GM23338 (cell line): ENCODE measurements around the gene NKD1. TPM values are rescaled to one million over a fixed set of nuclear protein-coding genes. Genes with fewer than 3 reads are reported as not detected.
A peak's percentile ranks its signal among the peaks of the same experiment; 100 is the strongest.

ENCODE experiments used
- ATAC-seq: fragments of 200-7000 bp; cut with Tn5 transposase; 3 replicates; pipeline ENCODE4 v1.9.1; 2020
- DNase-seq: peaks from one replicate; pipeline ENCODE4 v3.0.0-alpha.2; 2015; ENCODE audit warnings: low spot score
- H2AFZ ChIP-seq: fragments of 200-600 bp; sonication (generic); 2 replicates; pipeline ENCODE4 v1.8.0; 2016; ENCODE audit warnings: antibody characterized with exemption, mild to moderate bottlenecking, moderate library complexity
- H3F3A ChIP-seq: fragments of 200-600 bp; sonication (generic); replicated peaks from 2 replicates; pipeline ENCODE4 v1.8.0; 2017; ENCODE audit warnings: antibody characterized with exemption, mixed run types, low read depth
- H3K27ac ChIP-seq: fragments of 200-600 bp; sonication (generic); 2 replicates; pipeline ENCODE4 v1.6.1; 2016; ENCODE audit warnings: low read depth
- H3K27me3 ChIP-seq: fragments of 200-600 bp; sonication (generic); 2 replicates; pipeline ENCODE4 v1.8.0; 2016; ENCODE audit warnings: mild to moderate bottlenecking, mixed run types, moderate library complexity; ENCODE audit not compliant: insufficient read depth
- H3K36me3 ChIP-seq: fragments of 200-600 bp; sonication (generic); 2 replicates; pipeline ENCODE4 v1.8.0; 2016; ENCODE audit warnings: mild to moderate bottlenecking; ENCODE audit not compliant: insufficient read depth
- H3K4me1 ChIP-seq: fragments of 200-600 bp; sonication (generic); 2 replicates; pipeline ENCODE4 v1.8.0; 2016; ENCODE audit warnings: mild to moderate bottlenecking, moderate library complexity; ENCODE audit not compliant: insufficient read depth
- H3K4me2 ChIP-seq: fragments of 200-600 bp; sonication (generic); 2 replicates; pipeline ENCODE4 v1.7.1; 2017; ENCODE audit warnings: mixed run types
- H3K4me3 ChIP-seq: fragments of 200-600 bp; sonication (generic); 2 replicates; pipeline ENCODE4 v1.6.1; 2016; ENCODE audit warnings: mixed run types
- H3K79me2 ChIP-seq: fragments of 200-600 bp; sonication (generic); replicated peaks from 2 replicates; pipeline ENCODE4 v1.8.0; 2017; ENCODE audit warnings: mild to moderate bottlenecking; ENCODE audit not compliant: insufficient read depth
- H3K9me2 ChIP-seq: fragments of 200-600 bp; sonication (generic); 2 replicates; pipeline ENCODE4 v1.8.0; 2017; ENCODE audit not compliant: insufficient read depth
- H4K20me1 ChIP-seq: fragments of 200-600 bp; sonication (generic); replicated peaks from 2 replicates; pipeline ENCODE4 v1.8.0; 2017; ENCODE audit warnings: mild to moderate bottlenecking; ENCODE audit not compliant: insufficient read depth
- H3K27ac Mint-ChIP-seq: 2 replicates; pipeline ENCODE4 v1.8.0; 2020; ENCODE audit warnings: inconsistent platforms, mild to moderate bottlenecking, moderate library complexity, mixed read lengths
- H3K27me3 Mint-ChIP-seq: 3 replicates; pipeline ENCODE4 v1.8.0; 2022; ENCODE audit warnings: low read depth, mild to moderate bottlenecking, moderate library complexity, mixed read lengths, inconsistent platforms; ENCODE audit not compliant: insufficient read depth, poor library complexity
- H3K36me3 Mint-ChIP-seq: 3 replicates; pipeline ENCODE4 v1.8.0; 2021; ENCODE audit warnings: low read depth, mild to moderate bottlenecking, inconsistent platforms, moderate library complexity, mixed read lengths
- H3K4me1 Mint-ChIP-seq: 3 replicates; pipeline ENCODE4 v1.8.0; 2020; ENCODE audit warnings: mild to moderate bottlenecking, inconsistent platforms, mixed read lengths
- H3K4me3 Mint-ChIP-seq: 3 replicates; pipeline ENCODE4 v1.8.0; 2021; ENCODE audit warnings: moderate library complexity, mild to moderate bottlenecking, inconsistent platforms, mixed read lengths
- H3K9me3 Mint-ChIP-seq: 3 replicates; pipeline ENCODE4 v1.8.0; 2020; ENCODE audit warnings: moderate library complexity, mild to moderate bottlenecking, inconsistent platforms, mixed read lengths
- CTCF ChIP-seq, 2 experiments: fragments of 200-600 bp in 1 of 2; sonication (generic) in 1 of 2; conservative IDR thresholded peaks; 2 replicates each; pipeline versions ENCODE4 v1.5.1 to v1.6.1; 2016 to 2017; ENCODE audit warnings: antibody characterized with exemption in 2 of 2, low read depth in 2 of 2, mild to moderate bottlenecking in 2 of 2, moderate library complexity in 1 of 2
- polyA plus RNA-seq: library from polyadenylated mRNA; unstranded; fragments of >200 nt; fragmentation: Nextera tagmentation; extraction: Ambion mirVana; gene quantifications from 2 replicates; pipeline ENCODE4 v1.2.1, GENCODE V29; 2016
- total RNA-seq: library from RNA; depleted of rRNA; stranded (reverse); fragments of >200 nt; shearing (Covaris generic); gene quantifications from 2 replicates; pipeline ENCODE4 v1.2.3, GENCODE V29; 2014
- TF ChIP-seq, protein P1 (sequence below): fragments of 250-450 bp; sonication (Bioruptor Pico); IDR thresholded peaks from 2 replicates; pipeline ENCODE4 v1.5.0; 2020; ENCODE audit warnings: mild to moderate bottlenecking, moderate library complexity

The NKD1 gene
- total and polyA plus RNA-seq, 2 experiments from 2014 or later: 2.1 to 2.3 TPM

- Histone ChIP-seq H3K27me3 (0 out of 2 replicates have a peak, but pooled peaks cover 6% of the 10 kb centered on the region), H2AFZ (peak overlapping the region; percentile 63; the same call in 1 of the 2 replicates), H3K9me2 (0 out of 2 replicates have a peak, but pooled peaks cover 2% of the 10 kb centered on the region), H3K79me2 (no peaks in the 10 kb centered on the region), H3K36me3 (no peaks in the 10 kb centered on the region), H3K4me3 (no peak overlapping the region), H4K20me1 (no peaks in the 10 kb centered on the region), H3K27ac (no peak overlapping the region), H3K4me1 (no peaks in the 10 kb centered on the region), H3K4me2 (no peak overlapping the region), H3F3A (no peaks in the 10 kb centered on the region)
- H3K4me3 Mint-ChIP-seq: no peak overlapping the region
- DNase-seq: peak; percentile 55
- peaks cover 12% of the 10 kb centered on the region for H3K36me3 Mint-ChIP-seq
- peak; percentile 14 for ATAC-seq
- TF ChIP-seq, protein P1, sequence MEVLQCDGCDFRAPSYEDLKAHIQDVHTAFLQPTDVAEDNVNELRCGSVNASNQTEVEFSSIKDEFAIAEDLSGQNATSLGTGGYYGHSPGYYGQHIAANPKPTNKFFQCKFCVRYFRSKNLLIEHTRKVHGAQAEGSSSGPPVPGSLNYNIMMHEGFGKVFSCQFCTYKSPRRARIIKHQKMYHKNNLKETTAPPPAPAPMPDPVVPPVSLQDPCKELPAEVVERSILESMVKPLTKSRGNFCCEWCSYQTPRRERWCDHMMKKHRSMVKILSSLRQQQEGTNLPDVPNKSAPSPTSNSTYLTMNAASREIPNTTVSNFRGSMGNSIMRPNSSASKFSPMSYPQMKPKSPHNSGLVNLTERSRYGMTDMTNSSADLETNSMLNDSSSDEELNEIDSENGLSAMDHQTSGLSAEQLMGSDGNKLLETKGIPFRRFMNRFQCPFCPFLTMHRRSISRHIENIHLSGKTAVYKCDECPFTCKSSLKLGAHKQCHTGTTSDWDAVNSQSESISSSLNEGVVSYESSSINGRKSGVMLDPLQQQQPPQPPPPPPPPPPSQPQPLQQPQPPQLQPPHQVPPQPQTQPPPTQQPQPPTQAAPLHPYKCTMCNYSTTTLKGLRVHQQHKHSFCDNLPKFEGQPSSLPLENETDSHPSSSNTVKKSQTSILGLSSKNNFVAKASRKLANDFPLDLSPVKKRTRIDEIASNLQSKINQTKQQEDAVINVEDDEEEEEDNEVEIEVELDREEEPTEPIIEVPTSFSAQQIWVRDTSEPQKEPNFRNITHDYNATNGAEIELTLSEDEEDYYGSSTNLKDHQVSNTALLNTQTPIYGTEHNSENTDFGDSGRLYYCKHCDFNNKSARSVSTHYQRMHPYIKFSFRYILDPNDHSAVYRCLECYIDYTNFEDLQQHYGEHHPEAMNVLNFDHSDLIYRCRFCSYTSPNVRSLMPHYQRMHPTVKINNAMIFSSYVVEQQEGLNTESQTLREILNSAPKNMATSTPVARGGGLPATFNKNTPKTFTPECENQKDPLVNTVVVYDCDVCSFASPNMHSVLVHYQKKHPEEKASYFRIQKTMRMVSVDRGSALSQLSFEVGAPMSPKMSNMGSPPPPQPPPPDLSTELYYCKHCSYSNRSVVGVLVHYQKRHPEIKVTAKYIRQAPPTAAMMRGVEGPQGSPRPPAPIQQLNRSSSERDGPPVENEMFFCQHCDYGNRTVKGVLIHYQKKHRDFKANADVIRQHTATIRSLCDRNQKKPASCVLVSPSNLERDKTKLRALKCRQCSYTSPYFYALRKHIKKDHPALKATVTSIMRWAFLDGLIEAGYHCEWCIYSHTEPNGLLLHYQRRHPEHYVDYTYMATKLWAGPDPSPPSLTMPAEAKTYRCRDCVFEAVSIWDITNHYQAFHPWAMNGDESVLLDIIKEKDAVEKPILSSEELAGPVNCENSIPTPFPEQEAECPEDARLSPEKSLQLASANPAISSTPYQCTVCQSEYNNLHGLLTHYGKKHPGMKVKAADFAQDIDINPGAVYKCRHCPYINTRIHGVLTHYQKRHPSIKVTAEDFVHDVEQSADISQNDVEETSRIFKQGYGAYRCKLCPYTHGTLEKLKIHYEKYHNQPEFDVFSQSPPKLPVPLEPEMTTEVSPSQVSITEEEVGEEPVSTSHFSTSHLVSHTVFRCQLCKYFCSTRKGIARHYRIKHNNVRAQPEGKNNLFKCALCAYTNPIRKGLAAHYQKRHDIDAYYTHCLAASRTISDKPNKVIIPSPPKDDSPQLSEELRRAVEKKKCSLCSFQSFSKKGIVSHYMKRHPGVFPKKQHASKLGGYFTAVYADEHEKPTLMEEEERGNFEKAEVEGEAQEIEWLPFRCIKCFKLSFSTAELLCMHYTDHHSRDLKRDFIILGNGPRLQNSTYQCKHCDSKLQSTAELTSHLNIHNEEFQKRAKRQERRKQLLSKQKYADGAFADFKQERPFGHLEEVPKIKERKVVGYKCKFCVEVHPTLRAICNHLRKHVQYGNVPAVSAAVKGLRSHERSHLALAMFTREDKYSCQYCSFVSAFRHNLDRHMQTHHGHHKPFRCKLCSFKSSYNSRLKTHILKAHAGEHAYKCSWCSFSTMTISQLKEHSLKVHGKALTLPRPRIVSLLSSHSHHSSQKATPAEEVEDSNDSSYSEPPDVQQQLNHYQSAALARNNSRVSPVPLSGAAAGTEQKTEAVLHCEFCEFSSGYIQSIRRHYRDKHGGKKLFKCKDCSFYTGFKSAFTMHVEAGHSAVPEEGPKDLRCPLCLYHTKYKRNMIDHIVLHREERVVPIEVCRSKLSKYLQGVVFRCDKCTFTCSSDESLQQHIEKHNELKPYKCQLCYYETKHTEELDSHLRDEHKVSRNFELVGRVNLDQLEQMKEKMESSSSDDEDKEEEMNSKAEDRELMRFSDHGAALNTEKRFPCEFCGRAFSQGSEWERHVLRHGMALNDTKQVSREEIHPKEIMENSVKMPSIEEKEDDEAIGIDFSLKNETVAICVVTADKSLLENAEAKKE (CRISPR knock-in tag): no peak
- TF ChIP-seq CTCF (conservative IDR thresholded peaks at IDR 0.05; ENCODE audit: low read depth in 2 of 2): peak; percentile 38 to 51; a peak in 3 of 4 replicates
- peaks cover 10% of the 10 kb centered on the region for H3K4me1 Mint-ChIP-seq
- H3K27ac Mint-ChIP-seq: no peak overlapping the region
- peaks cover 4% of the 10 kb centered on the region for H3K27me3 Mint-ChIP-seq
- peaks cover 16% of the 10 kb centered on the region for H3K9me3 Mint-ChIP-seq
Observed at GRCh38 chr16:50666658-50667496, 118.7 kb downstream of the NKD1 start.
